Measurements from ENCODE around the gene INTS15. TPM values are rescaled to one million over a fixed set of nuclear protein-coding genes. Genes with fewer than 3 reads are reported as not detected.

INTS15 gene
- total RNA-seq, result 10 to 100 TPM; 57.4 to 61.8 TPM
- polyA plus RNA-seq, result 10 to 100 TPM; 29.4 to 43.3 (median 30.2) TPM
- total RNA-seq, result 39.7 to 46.1 (median 42.3) reads per million in 6 experiments

- Mint-ChIP-seq H3K36me3 (peaks cover 0 to 66% (median 20%) of the 10 kb centered on the region in 3 donors), H3K4me3 (peak within 1 kb of the TSS; percentile 82 to 95 (median 94)), H3K27ac (peak within 1 kb of the TSS; percentile 83 to 96 (median 92)), H3K9me3 (no peaks in the 10 kb centered on the region), H3K4me1 (peaks cover 5 to 43% (median 20%) of the 10 kb centered on the region in 4 donors), H3K27me3 (no peaks in the 10 kb centered on the region)
- POLR2A ChIA-PET, result interaction anchor here (0.7 to 3.6 kb wide), 15 partner anchors 10 to 668 kb away, joined by 3 to 50 read pairs (median 3); partner anchors contain the start of genes ZDHHC4, ZNF316 and ZNF853
- peak; percentile 88 to 89 for ATAC-seq
- DNase-seq, result peak; percentile 67 to 95 (median 88)
These were observed at the start of gene INTS15 for GRCh38 chr7:6589829-6590644. TSS of gene INTS15 (plus strand) at chr7:6590021. CDS start at chr7:6590284, 263 bp downstream.

- no peak for ATAC-seq
- no peak for DNase-seq
- Mint-ChIP-seq H3K4me1 (peaks cover 3 to 14% (median 12%) of the 10 kb centered on the region in 4 donors), H3K27ac (no peak overlapping the region), H3K9me3 (no peaks in the 10 kb centered on the region), H3K4me3 (no peak overlapping the region), H3K27me3 (peaks cover 4 to 29% (median 7%) of the 10 kb centered on the region in 5 donors), H3K36me3 (no peaks in the 10 kb centered on the region)
- POLR2A ChIA-PET, result interaction anchor here (0.8 kb wide), 1 partner anchor 12 kb away, joined by 3 read pairs; no protein-coding TSS in a partner anchor
These were observed 47.5 kb upstream of the INTS15 start for GRCh38 chr7:6542368-6542767.

GRCh38 chr7:6545398-6546126 is 44.3 kb upstream of the INTS15 start:
- Mint-ChIP-seq H3K36me3 (no peaks in the 10 kb centered on the region), H3K9me3 (no peaks in the 10 kb centered on the region), H3K27ac (peak overlapping the region in 5 of 10 donors; percentile 14 to 93 (median 69)), H3K4me1 (peaks cover 3 to 14% (median 12%) of the 10 kb centered on the region in 4 donors), H3K27me3 (peaks cover 0 to 8% (median 3%) of the 10 kb centered on the region in 5 donors), H3K4me3 (peak overlapping the region in 2 of 10 donors; percentile 45 to 78)
- peak in 1 of 2 donors; percentile 35 for ATAC-seq
- POLR2A ChIA-PET, result interaction anchor here (0.6 to 1.0 kb wide), 2 partner anchors 9 to 1573 kb away, joined by 3 to 4 read pairs; no protein-coding TSS in a partner anchor
- DNase-seq, result peak in 1 of 10 donors; percentile 15

GRCh38 chr7:6546498-6547251 is 43.1 kb upstream of the INTS15 start:
- peak overlapping the region in 3 of 10 donors; percentile 28 to 72 (median 71) for H3K27ac Mint-ChIP-seq
- no peak for ATAC-seq
- POLR2A ChIA-PET, result interaction anchor here (1.2 kb wide), 1 partner anchor 11 kb away, joined by 5 read pairs; no protein-coding TSS in a partner anchor
- no peaks in the 10 kb centered on the region for H3K36me3 Mint-ChIP-seq
- peaks cover 3 to 14% (median 12%) of the 10 kb centered on the region in 4 donors for H3K4me1 Mint-ChIP-seq
- H3K4me3 Mint-ChIP-seq, result peak overlapping the region in 1 of 10 donors; percentile 22
- no peaks in the 10 kb centered on the region for H3K9me3 Mint-ChIP-seq
- DNase-seq, result no peak
- peaks cover 0 to 2% (median 0%) of the 10 kb centered on the region in 5 donors for H3K27me3 Mint-ChIP-seq

GRCh38 chr7:6547400-6547799 is 42.4 kb upstream of the INTS15 start:
- Mint-ChIP-seq H3K27me3 (no peaks in the 10 kb centered on the region), H3K4me3 (no peak overlapping the region), H3K36me3 (no peaks in the 10 kb centered on the region), H3K4me1 (peaks cover 3 to 14% (median 12%) of the 10 kb centered on the region in 4 donors), H3K9me3 (no peaks in the 10 kb centered on the region), H3K27ac (no peak overlapping the region)
- DNase-seq (no peak), ATAC-seq (no peak)
- POLR2A ChIA-PET, result interaction anchor here (1.2 kb wide), 1 partner anchor 11 kb away, joined by 5 read pairs; no protein-coding TSS in a partner anchor

- POLR2A ChIA-PET, result no interaction called here
- Mint-ChIP-seq H3K27me3 (no peaks in the 10 kb centered on the region), H3K36me3 (no peaks in the 10 kb centered on the region), H3K9me3 (no peaks in the 10 kb centered on the region), H3K4me3 (no peak within 1 kb of the TSS), H3K4me1 (peaks cover 2 to 16% (median 12%) of the 10 kb centered on the region in 4 donors), H3K27ac (peak within 1 kb of the TSS in 2 of 10 donors; percentile 44 to 91)
- no peak for ATAC-seq
- no peak for DNase-seq
These were observed 38.8 kb upstream of the INTS15 start, which contains the start of gene GRID2IP for GRCh38 chr7:6551016-6551511. TSS of gene GRID2IP (minus strand) at chr7:6551461. CDS start at chr7:6551436, 25 bp downstream.

- DNase-seq, result no peak
- Mint-ChIP-seq H3K27me3 (no peaks in the 10 kb centered on the region), H3K27ac (peak overlapping the region in 5 of 10 donors; percentile 57 to 83 (median 73)), H3K36me3 (no peaks in the 10 kb centered on the region), H3K4me3 (no peak overlapping the region), H3K9me3 (no peaks in the 10 kb centered on the region), H3K4me1 (peaks cover 4 to 11% (median 9%) of the 10 kb centered on the region in 4 donors)
- no peak for ATAC-seq
- POLR2A ChIA-PET, result interaction anchor here (0.6 to 2.4 kb wide), 6 partner anchors 21 to 116 kb away, joined by 3 to 15 read pairs (median 4); no protein-coding TSS in a partner anchor
These were observed 36.3 kb upstream of the INTS15 start for GRCh38 chr7:6553448-6554044.

- Mint-ChIP-seq H3K27me3 (no peaks in the 10 kb centered on the region), H3K4me3 (peak overlapping the region; percentile 44 to 82 (median 76)), H3K9me3 (no peaks in the 10 kb centered on the region), H3K4me1 (peaks cover 4 to 11% (median 9%) of the 10 kb centered on the region in 4 donors), H3K27ac (peak overlapping the region; percentile 83 to 95 (median 93)), H3K36me3 (no peaks in the 10 kb centered on the region)
- peak; percentile 85 to 93 for ATAC-seq
- POLR2A ChIA-PET, result interaction anchor here (0.6 to 2.4 kb wide), 13 partner anchors 9 to 1760 kb away, joined by 3 to 15 read pairs (median 3); partner anchors contain the start of gene ZDHHC4
- DNase-seq, result peak in 4 of 10 donors; percentile 9 to 63 (median 43)
These were observed 35.0 kb upstream of the INTS15 start for GRCh38 chr7:6554848-6555247.

GRCh38 chr7:6556196-6556595 is 33.6 kb upstream of the INTS15 start:
- Mint-ChIP-seq H3K27me3 (no peaks in the 10 kb centered on the region), H3K36me3 (no peaks in the 10 kb centered on the region), H3K4me3 (no peak overlapping the region), H3K27ac (peak overlapping the region in 2 of 10 donors; percentile 9 to 64), H3K9me3 (no peaks in the 10 kb centered on the region), H3K4me1 (peaks cover 4 to 11% (median 9%) of the 10 kb centered on the region in 4 donors)
- no peak for DNase-seq
- POLR2A ChIA-PET, result interaction anchor here (1.1 to 2.4 kb wide), 2 partner anchors 24 to 25 kb away, joined by 3 to 15 read pairs; no protein-coding TSS in a partner anchor
- no peak for ATAC-seq

- Mint-ChIP-seq H3K4me1 (peaks cover 4 to 13% (median 9%) of the 10 kb centered on the region in 4 donors), H3K36me3 (no peaks in the 10 kb centered on the region), H3K27ac (peak overlapping the region in 1 of 10 donors; percentile 29), H3K4me3 (no peak overlapping the region), H3K9me3 (no peaks in the 10 kb centered on the region), H3K27me3 (no peaks in the 10 kb centered on the region)
- POLR2A ChIA-PET, result interaction anchor here (0.6 to 1.2 kb wide), 2 partner anchors 28 to 45 kb away, joined by 3 to 5 read pairs; no protein-coding TSS in a partner anchor
- ATAC-seq, result peak; percentile 29 to 57
- DNase-seq, result peak in 2 of 10 donors; percentile 13 to 19
These were observed 31.0 kb upstream of the INTS15 start for GRCh38 chr7:6558837-6559236.

GRCh38 chr7:6559896-6560295 is 29.9 kb upstream of the INTS15 start:
- H3K4me3 Mint-ChIP-seq, result no peak overlapping the region
- POLR2A ChIA-PET, result interaction anchor here (0.8 kb wide), 1 partner anchor 17 kb away, joined by 3 read pairs; no protein-coding TSS in a partner anchor
- no peak for DNase-seq
- no peaks in the 10 kb centered on the region for H3K9me3 Mint-ChIP-seq
- H3K27me3 Mint-ChIP-seq, result no peaks in the 10 kb centered on the region
- peak overlapping the region in 2 of 10 donors; percentile 9 to 54 for H3K27ac Mint-ChIP-seq
- peaks cover 3 to 17% (median 4%) of the 10 kb centered on the region in 4 donors for H3K4me1 Mint-ChIP-seq
- ATAC-seq, result no peak
- no peaks in the 10 kb centered on the region for H3K36me3 Mint-ChIP-seq

All from naive thymus-derived CD8-positive, alpha-beta T cell (primary cell).